Bone marrow (tissue), 2 donors: ENCODE data around the gene PRKCG.
A peak's percentile ranks its signal among the peaks of the same experiment; 100 is the strongest.

Experiments used
- DNase-seq, 2 donors: peaks; one replicate each; lab custom pipeline; 2025; lab: John Stamatoyannopoulos, UW

Gene PRKCG

DNA sequence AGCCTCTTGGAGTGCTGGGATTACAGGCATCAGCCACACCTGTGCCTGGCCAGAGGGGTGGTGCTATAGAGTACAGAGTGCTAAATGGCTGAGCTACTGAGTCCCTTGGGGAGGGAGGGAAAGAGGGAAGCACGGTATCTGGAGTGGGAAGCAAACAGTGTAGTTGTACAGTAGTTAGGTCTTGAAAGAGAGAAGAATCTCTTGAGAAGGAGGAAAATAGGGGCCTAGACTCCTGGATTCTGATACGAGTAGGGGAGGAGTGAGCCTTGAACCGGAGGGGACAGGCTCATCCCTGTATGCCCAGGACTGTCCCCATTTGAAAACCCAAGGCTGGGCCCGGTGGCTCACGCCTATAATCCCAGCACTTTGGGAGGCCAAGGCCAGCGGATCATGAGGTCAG, 9.2 kb upstream of the PRKCG start:
- no peak for DNase-seq

DNA sequence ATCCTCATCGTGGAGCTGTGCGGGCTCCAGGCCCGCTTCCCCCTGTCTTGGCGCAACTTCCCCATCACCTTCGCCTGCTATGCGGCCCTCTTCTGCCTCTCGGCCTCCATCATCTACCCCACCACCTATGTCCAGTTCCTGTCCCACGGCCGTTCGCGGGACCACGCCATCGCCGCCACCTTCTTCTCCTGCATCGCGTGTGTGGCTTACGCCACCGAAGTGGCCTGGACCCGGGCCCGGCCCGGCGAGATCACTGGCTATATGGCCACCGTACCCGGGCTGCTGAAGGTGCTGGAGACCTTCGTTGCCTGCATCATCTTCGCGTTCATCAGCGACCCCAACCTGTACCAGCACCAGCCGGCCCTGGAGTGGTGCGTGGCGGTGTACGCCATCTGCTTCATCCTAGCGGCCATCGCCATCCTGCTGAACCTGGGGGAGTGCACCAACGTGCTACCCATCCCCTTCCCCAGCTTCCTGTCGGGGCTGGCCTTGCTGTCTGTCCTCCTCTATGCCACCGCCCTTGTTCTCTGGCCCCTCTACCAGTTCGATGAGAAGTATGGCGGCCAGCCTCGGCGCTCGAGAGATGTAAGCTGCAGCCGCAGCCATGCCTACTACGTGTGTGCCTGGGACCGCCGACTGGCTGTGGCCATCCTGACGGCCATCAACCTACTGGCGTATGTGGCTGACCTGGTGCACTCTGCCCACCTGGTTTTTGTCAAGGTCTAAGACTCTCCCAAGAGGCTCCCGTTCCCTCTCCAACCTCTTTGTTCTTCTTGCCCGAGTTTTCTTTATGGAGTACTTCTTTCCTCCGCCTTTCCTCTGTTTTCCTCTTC, 8.0 kb upstream of the PRKCG start:
- no peak for DNase-seq

DNA sequence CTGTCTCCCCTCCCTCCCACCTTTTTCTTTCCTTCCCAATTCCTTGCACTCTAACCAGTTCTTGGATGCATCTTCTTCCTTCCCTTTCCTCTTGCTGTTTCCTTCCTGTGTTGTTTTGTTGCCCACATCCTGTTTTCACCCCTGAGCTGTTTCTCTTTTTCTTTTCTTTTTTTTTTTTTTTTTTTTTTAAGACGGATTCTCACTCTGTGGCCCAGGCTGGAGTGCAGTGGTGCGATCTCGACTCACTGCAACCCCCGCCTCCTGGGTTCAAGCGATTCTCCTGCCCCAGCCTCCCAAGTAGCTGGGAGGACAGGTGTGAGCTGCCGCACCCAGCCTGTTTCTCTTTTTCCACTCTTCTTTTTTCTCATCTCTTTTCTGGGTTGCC, 7.4 kb upstream of the PRKCG start:
- DNase-seq = no peak

DNA sequence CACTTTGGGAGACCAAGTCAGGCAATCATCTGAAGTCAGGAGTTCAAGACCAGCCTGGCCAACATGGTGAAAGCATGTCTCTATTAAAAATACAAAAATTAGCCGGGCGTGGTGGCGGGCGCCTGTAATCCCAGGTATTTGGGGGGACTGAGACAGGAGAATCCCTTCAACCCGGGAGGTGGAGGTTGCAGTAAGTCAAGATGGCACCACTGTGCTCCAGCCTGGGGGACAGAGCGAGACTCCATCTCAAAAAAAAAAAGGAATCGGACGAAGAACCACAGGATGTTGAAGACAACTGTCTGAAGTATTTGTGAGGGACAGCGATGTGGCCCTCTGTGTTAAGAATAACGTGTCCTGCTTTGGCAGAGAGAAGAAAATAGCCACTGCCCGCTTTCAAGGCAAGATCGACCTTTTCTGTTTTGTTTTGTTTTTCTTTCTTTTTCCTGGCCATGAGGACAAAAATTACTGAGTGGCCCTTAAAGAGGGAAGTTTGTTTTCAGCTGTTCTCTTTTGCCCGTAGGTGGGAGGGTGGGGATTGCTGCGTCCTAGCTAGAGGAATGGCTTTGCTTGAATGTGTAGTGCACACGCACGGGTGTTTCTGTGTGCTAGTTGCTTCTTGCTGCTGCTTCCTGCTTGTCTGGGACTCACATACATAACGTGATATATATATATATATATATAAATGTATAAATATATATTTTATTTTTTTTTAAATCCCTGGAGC, 6.2 kb upstream of the PRKCG start:
- no peak for DNase-seq

DNA sequence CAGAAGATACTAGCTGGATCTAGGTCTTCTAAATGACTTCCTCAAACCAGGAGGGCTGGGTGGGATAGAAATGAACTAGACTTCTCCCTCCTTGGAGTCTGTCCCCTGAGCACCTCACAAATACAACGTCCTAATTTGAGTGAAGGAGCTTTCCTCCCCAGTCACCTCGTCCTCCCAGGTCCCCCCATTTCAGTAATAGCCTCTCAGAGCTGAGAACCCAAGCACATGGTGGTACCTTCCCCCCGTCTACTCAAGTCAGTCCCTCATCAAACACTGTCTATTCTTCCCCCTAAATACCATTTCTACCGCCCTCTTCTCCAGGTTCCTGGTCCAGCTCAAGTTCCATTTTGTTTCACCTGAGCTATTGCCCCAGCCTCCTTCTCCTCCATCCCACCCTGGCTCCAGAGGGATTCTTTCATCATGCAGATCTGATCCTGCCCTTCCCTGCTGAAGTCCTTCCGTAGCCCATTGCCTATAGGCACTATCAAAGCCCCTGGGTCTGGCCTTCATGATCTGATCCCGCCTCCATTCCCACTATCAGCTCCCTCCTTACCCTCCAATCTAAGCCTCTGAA, 5.3 kb upstream of the PRKCG start:
- no peak for DNase-seq

DNA sequence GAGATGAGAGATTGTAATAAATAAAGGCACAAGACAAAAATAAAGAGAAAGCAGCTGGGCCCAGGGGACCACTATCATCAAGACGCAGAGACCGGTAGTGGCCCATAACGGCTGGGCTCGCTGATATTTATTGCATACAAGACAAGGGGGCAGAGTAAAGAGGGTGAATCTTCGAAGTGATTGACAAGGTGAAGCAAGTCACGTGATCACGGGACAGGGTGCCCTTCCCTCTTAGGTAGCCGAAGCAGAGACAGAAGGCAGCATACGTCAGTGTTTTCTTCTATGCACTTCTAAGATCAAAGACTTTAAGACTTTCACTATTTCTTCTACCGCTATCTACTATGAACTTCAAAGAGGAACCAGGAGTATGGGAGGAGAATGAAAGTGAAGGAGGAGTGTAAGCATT, 4.6 kb upstream of the PRKCG start:
- no peak for DNase-seq

DNA sequence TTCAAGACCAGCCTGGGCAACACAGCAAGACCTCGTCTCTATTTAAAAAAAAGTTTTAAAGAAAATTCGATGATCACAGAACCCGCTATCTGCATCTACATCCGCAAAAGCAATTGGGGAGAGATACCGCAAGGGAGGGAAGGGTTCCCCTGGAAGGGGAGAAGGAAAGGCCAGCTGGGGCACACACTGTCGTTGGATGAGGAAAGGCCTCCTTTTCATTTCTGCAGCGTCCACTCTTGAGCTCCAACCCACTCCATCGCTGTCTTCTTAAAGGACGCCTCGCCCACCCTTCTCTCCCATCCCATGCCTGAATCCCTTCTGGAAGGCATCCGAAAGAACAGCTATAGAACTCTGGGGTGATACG, 3.2 kb upstream of the PRKCG start:
- DNase-seq = no peak

DNA sequence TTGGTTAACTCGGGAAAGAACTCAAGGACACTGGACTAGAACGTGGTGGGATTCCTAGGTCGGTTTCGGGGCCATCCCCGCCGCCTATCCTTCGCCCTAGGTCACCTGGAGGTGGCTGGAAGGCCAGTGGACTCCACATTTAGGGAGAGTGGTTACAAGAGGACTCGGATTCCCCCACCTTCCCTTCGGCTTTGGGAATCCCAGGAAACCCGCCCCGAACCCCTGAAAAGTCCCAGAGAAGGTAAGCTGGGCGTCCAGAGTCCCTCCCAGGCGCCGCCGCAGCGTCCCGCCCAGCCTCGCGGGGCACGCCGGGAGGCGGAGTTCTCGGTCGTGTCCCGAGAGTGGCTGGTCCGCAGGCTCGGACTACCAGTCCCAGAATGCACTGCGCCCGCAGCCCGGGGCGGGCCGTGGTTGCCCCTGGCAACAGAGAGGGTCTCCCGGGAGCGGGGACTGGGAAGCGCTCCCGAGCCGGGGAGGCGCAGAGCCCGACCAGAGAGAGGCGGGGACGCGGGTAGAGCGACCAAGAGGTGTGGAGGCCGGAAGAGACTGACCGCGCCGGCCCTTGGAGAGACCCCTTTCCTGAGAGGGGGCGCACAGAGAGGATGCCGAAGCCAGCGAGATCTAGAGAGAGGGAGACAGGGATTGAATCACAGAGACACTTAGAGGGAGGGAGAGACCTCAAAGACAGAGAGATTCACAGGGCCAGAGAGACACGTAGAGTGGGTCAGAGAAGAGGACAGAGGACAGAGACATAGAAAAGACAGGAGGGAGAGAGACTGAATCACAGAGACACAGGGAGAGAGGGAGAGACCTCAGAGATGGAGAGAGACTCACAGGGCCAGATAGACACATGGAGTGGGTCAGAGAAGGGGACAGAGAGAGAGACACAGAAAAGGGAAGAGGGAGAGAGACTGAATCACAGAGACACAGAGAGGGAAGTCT, 2.6 kb upstream of the PRKCG start:
- DNase-seq = peak in 1 of 2 donors; percentile 44

DNA sequence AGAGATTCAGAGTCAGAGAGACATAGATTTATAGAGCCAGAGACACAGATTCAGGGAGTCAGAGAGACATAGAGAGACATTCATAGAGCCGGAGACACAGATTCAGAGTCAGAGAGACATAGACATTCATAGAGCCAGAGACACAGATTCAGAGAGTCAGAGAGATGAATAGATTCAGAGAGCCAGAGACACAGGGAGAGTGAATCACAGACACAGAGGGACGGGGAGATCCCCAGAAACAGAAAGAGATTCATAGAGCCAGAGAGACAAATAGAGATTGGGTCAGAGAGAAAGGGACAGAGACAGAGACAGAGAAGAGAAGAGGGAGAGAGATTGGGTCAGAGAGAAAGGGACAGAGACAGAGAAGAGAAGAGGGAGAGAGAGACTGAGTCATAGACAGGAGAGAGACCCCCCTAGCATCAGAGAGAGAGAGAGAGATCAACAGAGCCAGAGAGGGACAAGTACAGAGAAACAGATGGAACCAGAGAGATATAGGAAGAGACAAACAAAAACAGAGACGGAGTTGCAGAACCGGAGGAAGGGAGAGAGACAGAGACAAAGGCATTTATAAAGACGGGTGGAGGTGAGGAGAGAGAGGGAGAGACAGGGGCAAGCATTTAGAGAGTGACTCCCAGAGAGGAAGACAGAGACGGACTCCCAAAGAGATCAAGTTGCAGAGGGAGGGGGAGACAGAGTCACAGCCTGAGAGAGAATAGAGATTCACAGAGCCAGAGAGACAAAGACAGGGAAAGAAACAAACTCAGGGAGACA, 1.1 kb upstream of the PRKCG start:
- DNase-seq = no peak

DNA sequence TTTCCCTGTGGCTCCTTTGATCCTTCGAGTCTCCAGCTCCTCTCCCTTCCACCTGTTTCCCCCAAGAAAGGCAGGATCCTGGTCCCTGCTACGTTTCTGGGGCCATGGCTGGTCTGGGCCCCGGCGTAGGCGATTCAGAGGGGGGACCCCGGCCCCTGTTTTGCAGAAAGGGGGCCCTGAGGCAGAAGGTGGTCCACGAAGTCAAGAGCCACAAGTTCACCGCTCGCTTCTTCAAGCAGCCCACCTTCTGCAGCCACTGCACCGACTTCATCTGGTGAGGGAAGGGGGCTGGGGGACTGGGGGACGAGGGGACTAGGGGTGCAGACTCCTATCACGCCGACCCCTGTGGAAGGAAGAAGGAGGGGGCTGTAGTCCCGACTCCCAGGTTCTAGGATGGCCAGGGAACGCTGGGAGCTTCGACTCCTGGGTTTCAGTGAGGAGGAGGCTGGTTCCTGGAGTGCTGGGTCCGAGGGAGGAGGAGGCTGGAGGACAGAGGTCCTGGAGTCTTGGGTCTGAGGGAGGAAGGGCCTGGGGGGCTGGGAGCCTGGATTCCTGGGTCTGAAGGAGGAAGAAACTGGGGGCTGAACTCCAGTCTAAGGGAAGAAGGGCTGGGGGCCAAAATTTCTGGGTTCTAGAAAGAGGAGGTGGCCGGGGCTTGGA, 524 bp downstream of the PRKCG start:
- no peak for DNase-seq

DNA sequence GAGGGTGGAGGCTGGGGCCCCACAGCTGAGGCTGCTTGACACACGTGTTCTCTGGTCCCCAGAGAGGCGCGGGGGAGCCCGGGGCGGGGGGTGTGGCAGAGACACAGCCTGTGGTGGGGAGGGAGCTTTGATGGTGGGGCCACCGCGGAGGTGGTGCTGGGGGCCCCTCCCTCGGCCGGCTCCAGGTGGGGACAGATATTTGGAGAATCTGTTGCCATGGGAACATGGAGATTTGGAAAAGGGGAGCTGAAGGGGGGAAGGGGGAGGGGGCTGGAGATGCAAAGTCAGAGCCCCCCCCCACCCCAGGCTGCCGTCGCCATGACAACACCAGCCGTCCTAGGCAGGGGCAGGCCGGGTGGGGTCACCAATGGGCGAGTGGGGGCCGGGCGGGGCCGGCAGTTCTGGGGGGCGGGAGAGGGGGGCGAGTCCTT, 1.2 kb downstream of the PRKCG start:
- no peak for DNase-seq

DNA sequence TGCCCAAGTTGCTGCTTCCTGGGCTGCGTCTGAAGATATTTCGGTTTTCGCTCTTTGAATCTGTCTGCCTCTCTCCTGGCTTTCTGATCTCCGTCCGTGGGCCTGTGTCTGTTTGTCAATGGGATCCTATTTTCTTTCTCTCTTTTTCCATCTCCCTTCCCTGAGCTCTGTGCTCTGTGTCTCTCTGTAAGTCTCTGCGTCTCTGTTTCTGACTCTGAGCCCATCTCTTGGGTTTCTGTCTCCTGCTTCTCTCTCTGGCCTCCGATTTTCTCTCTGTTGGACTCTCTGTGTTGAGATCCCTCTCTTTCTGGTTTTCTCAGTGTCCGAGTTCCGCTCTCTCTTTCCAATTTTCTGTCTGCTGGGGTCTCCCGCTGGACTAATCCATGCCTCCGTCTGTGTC, 1.7 kb downstream of the PRKCG start:
- no peak for DNase-seq

DNA sequence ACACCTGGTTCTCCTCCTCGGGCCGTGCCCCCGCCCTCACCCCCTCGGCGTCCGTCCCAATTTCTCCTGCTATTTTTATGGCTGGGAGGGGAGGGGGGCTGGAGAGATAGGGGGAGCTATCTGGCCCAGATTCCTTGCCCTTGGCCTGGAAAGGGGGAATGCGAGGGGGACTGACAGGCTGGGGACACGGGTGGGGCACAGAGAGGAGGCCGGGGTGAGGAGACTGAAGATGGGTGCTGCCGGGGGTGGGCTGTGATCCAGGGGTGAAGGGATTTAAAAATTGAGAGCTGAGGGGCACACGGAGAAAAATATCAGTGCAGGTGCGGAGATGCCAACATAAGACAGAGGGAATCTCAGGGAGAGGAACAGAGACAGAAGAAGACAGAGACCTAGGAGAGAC, 2.3 kb downstream of the PRKCG start:
- DNase-seq = no peak

DNA sequence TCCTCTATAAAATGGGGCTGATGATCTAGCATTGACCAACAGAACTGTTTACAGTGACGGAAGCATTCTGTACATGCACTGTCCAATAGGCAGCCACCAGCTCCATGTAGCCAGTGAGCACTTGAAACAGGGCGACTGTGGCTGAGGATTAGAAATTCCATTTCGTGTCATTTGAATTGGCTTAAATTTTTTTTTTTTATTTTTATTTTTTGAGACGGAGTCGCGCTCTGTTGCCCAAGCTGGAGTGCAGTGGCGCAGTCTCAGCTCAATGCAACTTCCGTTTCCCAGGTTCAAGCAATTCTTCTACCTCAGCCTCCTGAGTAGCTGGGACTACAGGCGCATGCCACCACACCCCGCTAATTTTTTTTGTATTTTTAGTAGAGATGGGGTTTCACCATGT, 3.0 kb downstream of the PRKCG start:
- DNase-seq = no peak

DNA sequence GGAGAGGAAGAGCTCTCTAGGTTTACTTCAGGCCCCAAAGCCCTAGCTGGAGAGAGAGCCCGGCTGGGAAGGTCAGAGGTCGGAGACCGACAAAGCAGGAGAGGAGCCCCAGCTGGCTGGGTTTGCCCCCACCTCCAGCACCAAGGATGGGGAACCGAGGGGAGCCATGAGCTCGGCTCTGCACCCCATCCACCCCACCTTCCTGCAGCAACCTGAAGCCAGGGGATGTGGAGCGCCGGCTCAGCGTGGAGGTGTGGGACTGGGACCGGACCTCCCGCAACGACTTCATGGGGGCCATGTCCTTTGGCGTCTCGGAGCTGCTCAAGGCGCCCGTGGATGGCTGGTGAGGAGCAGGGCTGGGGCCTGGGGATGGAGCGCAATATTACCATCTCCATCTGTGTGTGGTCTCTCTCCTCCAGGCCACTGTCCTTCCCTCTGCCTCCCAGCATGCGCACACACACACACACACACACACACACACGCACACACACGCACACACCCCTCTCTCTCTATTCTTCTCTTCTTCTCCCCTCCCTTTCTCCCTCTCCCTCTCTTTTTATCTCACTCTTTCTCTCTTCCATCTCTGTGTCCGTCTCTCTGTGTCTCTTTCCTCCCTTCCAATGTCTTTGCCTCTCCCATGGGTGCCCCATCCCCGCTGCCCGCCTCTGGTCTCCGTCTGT, 10.4 kb downstream of the PRKCG start:
- DNase-seq = no peak

DNA sequence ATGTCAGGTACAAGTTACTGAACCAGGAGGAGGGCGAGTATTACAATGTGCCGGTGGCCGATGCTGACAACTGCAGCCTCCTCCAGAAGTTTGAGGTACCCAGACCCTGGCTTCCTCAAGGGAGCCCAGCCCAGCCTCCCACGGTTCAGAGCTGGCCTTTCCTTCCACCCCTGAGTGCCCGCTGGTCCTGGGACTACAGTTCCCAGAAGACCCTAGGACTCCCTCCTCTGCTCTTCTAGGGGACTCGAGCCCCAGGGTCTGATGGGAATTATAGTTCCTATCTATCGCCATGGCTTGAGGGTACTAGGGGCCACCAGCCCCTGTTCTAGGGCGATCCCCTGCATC, 11.0 kb downstream of the PRKCG start:
- DNase-seq = no peak

DNA sequence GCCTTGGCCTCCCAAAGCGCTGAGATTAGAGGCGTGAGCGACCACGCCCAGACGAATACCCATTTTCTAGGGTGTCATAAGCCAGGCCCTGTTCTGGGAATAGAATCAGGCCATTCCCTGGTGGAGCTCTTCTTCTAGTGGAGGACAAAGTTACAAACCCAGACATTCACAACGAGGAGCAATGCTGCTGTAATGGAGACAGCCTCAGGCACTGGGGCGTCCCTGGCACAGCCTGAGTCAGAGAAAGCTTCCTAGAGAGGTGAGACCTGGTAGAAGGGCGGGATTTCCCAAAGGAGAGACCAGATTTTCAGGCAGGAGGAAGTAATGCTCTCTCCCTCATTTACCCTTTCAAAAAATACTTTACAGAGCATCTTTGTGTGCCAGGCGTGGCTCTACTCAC, 12.7 kb downstream of the PRKCG start:
- DNase-seq = no peak

DNA sequence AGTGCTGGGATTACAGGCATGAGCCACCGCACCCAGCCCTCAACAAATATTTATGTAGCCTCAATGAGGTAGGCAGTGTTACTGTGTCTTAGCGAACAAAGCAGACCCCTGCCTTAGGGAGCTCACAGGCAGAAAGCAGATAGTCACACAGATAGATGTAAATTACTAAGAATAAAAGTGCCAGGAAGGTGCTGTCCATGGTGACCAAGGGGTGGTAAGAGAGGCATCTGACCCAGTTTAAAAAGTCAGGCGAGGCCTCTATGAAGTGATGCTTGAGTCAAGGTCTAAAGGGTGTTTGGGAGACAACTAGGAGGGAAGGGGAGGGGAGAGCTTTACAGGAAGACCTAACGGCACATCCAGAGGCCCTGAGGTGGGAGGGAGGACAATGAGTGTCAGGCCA, 14.7 kb downstream of the PRKCG start:
- no peak for DNase-seq

DNA sequence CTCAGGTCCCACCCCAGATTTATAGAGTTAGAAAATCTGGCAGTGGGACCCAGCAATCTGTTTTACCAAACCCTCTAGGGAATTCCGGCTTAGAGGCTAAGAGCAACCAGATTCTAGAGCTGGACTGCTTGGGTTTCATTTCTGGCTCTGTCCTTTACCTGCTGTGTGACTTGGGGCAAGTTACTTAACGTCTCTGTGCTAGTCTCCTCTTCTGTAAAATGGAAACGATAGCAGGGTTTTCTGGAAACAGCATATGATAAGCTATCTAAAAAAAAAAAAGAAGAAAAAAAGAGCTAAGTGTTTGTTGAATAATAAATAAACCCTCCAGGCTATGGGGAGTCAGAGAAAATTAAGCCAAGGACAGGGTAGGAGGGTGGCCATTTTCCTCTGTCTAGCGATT, 15.5 kb downstream of the PRKCG start:
- DNase-seq = no peak

DNA sequence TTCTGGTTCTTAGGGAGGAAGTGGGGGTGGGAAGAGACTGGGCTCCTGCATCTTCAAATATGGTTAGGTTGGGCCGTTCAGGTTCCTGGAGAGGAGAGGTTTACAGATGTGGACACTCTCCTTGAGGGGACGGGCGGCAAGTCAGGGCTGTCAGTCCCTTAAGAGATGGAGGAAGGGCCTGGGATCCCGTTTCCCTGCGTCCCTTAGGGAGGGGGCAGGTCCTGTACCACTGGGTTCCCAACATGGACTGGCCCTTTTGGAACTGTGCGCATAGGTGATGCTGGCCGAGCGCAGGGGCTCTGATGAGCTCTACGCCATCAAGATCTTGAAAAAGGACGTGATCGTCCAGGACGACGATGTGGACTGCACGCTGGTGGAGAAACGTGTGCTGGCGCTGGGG, 16.2 kb downstream of the PRKCG start:
- no peak for DNase-seq
